MM.1S (cell line): ENCODE measurements around the gene PNMT.

ENCODE experiments used
- CTCF ChIP-seq: fragments of 300-600 bp; sonication (generic); IDR thresholded peaks from 2 replicates; pipeline ENCODE4 v1.5.1; 2016; ENCODE audit warnings: antibody characterized with exemption, low read length, mixed read lengths
- EZH2 ChIP-seq: fragments of 300-600 bp; sonication (generic); optimal IDR thresholded peaks from 2 replicates; pipeline ENCODE3; 2017; ENCODE audit warnings: low read depth, mild to moderate bottlenecking, antibody characterized with exemption, low read length, mixed read lengths
- EZH2phosphoT487 ChIP-seq: fragments of 300-600 bp; sonication (generic); IDR thresholded peaks from 2 replicates; pipeline ENCODE4 v1.6.1; 2018; ENCODE audit warnings: antibody characterized with exemption, low read length

GRCh38 chr17:39647256-39647655 is 21.0 kb upstream of the PNMT start:
- TF ChIP-seq CTCF (no peak), EZH2phosphoT487 (no peak), EZH2 (no peak)
